Testis (tissue), 2 donors: Measurements from ENCODE around the gene KCTD16.

Experiments used
- CTCF ChIP-seq, 3 experiments: fragments of 450-650 bp in 2 of 3; fragments of 200-600 bp in 1 of 3; sonication (generic) in 1 of 3; IDR thresholded peaks; one replicate each; pipeline ENCODE4 v1.5.1; 2016 to 2019; ENCODE audit warnings: antibody characterized with exemption in 3 of 3, mild to moderate bottlenecking in 2 of 3, moderate library complexity in 1 of 3
- POLR2A ChIP-seq: fragments of 450-650 bp; IDR thresholded peaks from one replicate; pipeline ENCODE4 v1.6.1; 2017; ENCODE audit warnings: antibody characterized with exemption, mild to moderate bottlenecking, moderate library complexity

- TF ChIP-seq POLR2A (no peak), CTCF (IDR thresholded peaks at IDR 0.05) (no peak)
These were observed 297.9 kb downstream of the KCTD16 start for GRCh38 chr5:144468571-144468970.
